IMR-90 (cell line): ENCODE measurements around the gene DCST2. TPM values are rescaled to one million over a fixed set of nuclear protein-coding genes. Genes with fewer than 3 reads are reported as not detected.

Experiments used
- ATAC-seq: fragments of 200-7000 bp; cut with Tn5 transposase; 2 replicates; pipeline ENCODE4 v1.9.1; 2020; ENCODE audit warnings: low read depth, mild to moderate bottlenecking, moderate library complexity
- BruUV-seq: library from RNA; stranded (reverse); fragments of 400-500 nt; replicated peaks from 2 replicates; lab custom pipeline; 2021; lab: Mats Ljungman, UMichigan
- CTCF ChIA-PET: fragments of 300-600 bp; formaldehyde crosslinking; extraction: SDS; loops from one replicate; lab custom pipeline; 2021; ENCODE audit warnings: antibody characterized with exemption; lab: Yijun Ruan, JAX
- POLR2A ChIA-PET: fragments of 300-600 bp; sonication (Branson Sonifier 250); formaldehyde crosslinking; loops from one replicate; lab custom pipeline; 2022; ENCODE audit warnings: antibody characterized with exemption; ENCODE audit not compliant: unreplicated experiment; lab: Charles Lee
- DNase-seq: peaks from one replicate; pipeline ENCODE4 v3.0.0; 2013
- H2AFZ ChIP-seq: replicated peaks from 2 replicates; pipeline ENCODE3; 2013; ENCODE audit warnings: low read length, mild to moderate bottlenecking; ENCODE audit not compliant: poor library complexity
- H2AK5ac ChIP-seq: 2 replicates; pipeline ENCODE4 v1.6.1; 2013; ENCODE audit warnings: low read depth, low read length, inconsistent platforms
- H2AK9ac ChIP-seq: replicated peaks from 2 replicates; pipeline ENCODE3; 2013; ENCODE audit warnings: mild to moderate bottlenecking, low read depth, low read length, moderate library complexity; ENCODE audit not compliant: poor library complexity
- H2BK120ac ChIP-seq: 2 replicates; pipeline ENCODE4 v1.6.1; 2013; ENCODE audit warnings: low read depth, low read length, inconsistent platforms
- H2BK15ac ChIP-seq: 3 replicates; pipeline ENCODE4 v1.6.1; 2013; ENCODE audit warnings: low read depth, low read length, inconsistent platforms
- H2BK20ac ChIP-seq: 2 replicates; pipeline ENCODE4 v1.6.1; 2013; ENCODE audit warnings: low read depth, mild to moderate bottlenecking, inconsistent platforms, low read length, moderate library complexity
- H2BK5ac ChIP-seq: 2 replicates; pipeline ENCODE4 v1.6.1; 2013; ENCODE audit warnings: mild to moderate bottlenecking, low read depth, low read length, inconsistent platforms; ENCODE audit not compliant: poor library complexity, severe bottlenecking
- H3K14ac ChIP-seq: replicated peaks from 2 replicates; pipeline ENCODE4 v1.6.1; 2013; ENCODE audit warnings: low read depth, low read length, inconsistent platforms
- H3K18ac ChIP-seq: 2 replicates; pipeline ENCODE4 v1.6.1; 2013; ENCODE audit warnings: low read depth, low read length, control low read depth
- H3K23ac ChIP-seq: 2 replicates; pipeline ENCODE4 v1.6.1; 2013; ENCODE audit warnings: low read depth, low read length, inconsistent platforms
- H3K27ac ChIP-seq: 2 replicates; pipeline ENCODE4 v1.5.1; 2013; ENCODE audit warnings: mild to moderate bottlenecking, control low read depth, low read length; ENCODE audit not compliant: insufficient read depth
- H3K27me3 ChIP-seq: 2 replicates; pipeline ENCODE4 v1.6.1; 2013; ENCODE audit warnings: low read length; ENCODE audit not compliant: control insufficient read depth, insufficient read depth
- H3K36me3 ChIP-seq: 2 replicates; pipeline ENCODE4 v1.6.1; 2013; ENCODE audit warnings: low read length, mixed read lengths; ENCODE audit not compliant: control insufficient read depth, insufficient read depth
- H3K4ac ChIP-seq: 2 replicates; pipeline ENCODE4 v1.6.1; 2013; ENCODE audit warnings: low read depth, low read length, inconsistent platforms
- H3K4me1 ChIP-seq: 2 replicates; pipeline ENCODE4 v1.6.1; 2013; ENCODE audit warnings: low read length, mixed read lengths; ENCODE audit not compliant: control insufficient read depth, insufficient read depth
- H3K4me2 ChIP-seq: 2 replicates; pipeline ENCODE4 v1.6.1; 2013; ENCODE audit warnings: low read depth, mild to moderate bottlenecking, control low read depth, low read length, moderate library complexity
- H3K4me3 ChIP-seq: 2 replicates; pipeline ENCODE4 v1.5.1; 2013; ENCODE audit warnings: low read depth, mild to moderate bottlenecking, control low read depth, low read length, moderate library complexity; ENCODE audit not compliant: insufficient read depth
- H3K56ac ChIP-seq: 2 replicates; pipeline ENCODE4 v1.6.1; 2013; ENCODE audit warnings: low read length, inconsistent platforms; ENCODE audit not compliant: insufficient read depth; ENCODE audit errors: extremely low read depth
- H3K79me1 ChIP-seq, 2 experiments: 2 replicates each; pipeline ENCODE4 v1.6.1; 2013; ENCODE audit warnings: low read length in 2 of 2, inconsistent platforms in 1 of 2, low read depth in 1 of 2
- H3K9ac ChIP-seq: 2 replicates; pipeline ENCODE4 v1.6.1; 2013; ENCODE audit warnings: low read depth, low read length, control low read depth
- H3K9me1 ChIP-seq: 2 replicates; pipeline ENCODE4 v1.6.1; 2013; ENCODE audit warnings: low read length, inconsistent platforms; ENCODE audit not compliant: insufficient read depth
- H3K9me3 ChIP-seq: 2 replicates; pipeline ENCODE4 v1.6.1; 2013; ENCODE audit warnings: low read length; ENCODE audit not compliant: control insufficient read depth, insufficient read depth
- H4K20me1 ChIP-seq: 2 replicates; pipeline ENCODE4 v1.6.1; 2013; ENCODE audit warnings: low read length, inconsistent platforms; ENCODE audit not compliant: insufficient read depth
- H4K5ac ChIP-seq: 2 replicates; pipeline ENCODE4 v1.6.1; 2013; ENCODE audit warnings: mild to moderate bottlenecking, low read depth, low read length, control low read depth
- H4K8ac ChIP-seq, 2 experiments: 2 replicates each; pipeline ENCODE4 v1.6.1; 2013; ENCODE audit warnings: low read depth in 2 of 2, low read length in 2 of 2, control low read depth in 1 of 2, inconsistent platforms in 1 of 2
- H4K91ac ChIP-seq: 2 replicates; pipeline ENCODE4 v1.6.1; 2013; ENCODE audit warnings: low read depth, low read length, inconsistent platforms; ENCODE audit not compliant: insufficient read depth
- BHLHE40 ChIP-seq: fragments of 150-350 bp; IDR thresholded peaks from 2 replicates; pipeline ENCODE4 v1.6.1; 2016; ENCODE audit warnings: mild to moderate bottlenecking, low read depth, low read length
- CEBPB ChIP-seq: IDR thresholded peaks from 2 replicates; pipeline ENCODE4 v1.6.1; 2012; ENCODE audit warnings: low read depth, low read length, improper control_type of control experiment
- CHD1 ChIP-seq: IDR thresholded peaks from 2 replicates; pipeline ENCODE4 v1.6.1; 2012; ENCODE audit warnings: low read depth, low read length, improper control_type of control experiment
- CTCF ChIP-seq: conservative IDR thresholded peaks from 2 replicates; pipeline ENCODE4 v1.5.1; 2012; ENCODE audit warnings: mild to moderate bottlenecking, low read depth, low read length, improper control_type of control experiment
- FOS ChIP-seq: fragments of 150-350 bp; IDR thresholded peaks from 2 replicates; pipeline ENCODE4 v1.6.1; 2016; ENCODE audit warnings: low read depth, low read length
- MAFK ChIP-seq: IDR thresholded peaks from 2 replicates; pipeline ENCODE4 v1.6.1; 2012; ENCODE audit warnings: low read depth, low read length, improper control_type of control experiment
- MAZ ChIP-seq: IDR thresholded peaks from 2 replicates; pipeline ENCODE4 v1.6.1; 2012; ENCODE audit warnings: low read depth, mild to moderate bottlenecking, low read length, improper control_type of control experiment, moderate library complexity, borderline replicate concordance
- MXI1 ChIP-seq: IDR thresholded peaks from 2 replicates; pipeline ENCODE4 v1.6.1; 2012; ENCODE audit warnings: low read depth, mild to moderate bottlenecking, low read length, moderate library complexity, borderline replicate concordance
- NFE2L2 ChIP-seq: fragments of 150-350 bp; IDR thresholded peaks from 2 replicates; pipeline ENCODE4 v1.6.1; 2016; ENCODE audit warnings: low read depth, mild to moderate bottlenecking, low read length
- RAD21 ChIP-seq: IDR thresholded peaks from 2 replicates; pipeline ENCODE4 v1.6.1; 2012; ENCODE audit warnings: low read length, improper control_type of control experiment
- RFX5 ChIP-seq: IDR thresholded peaks from 2 replicates; pipeline ENCODE4 v1.8.0; 2012; ENCODE audit warnings: low read depth, mild to moderate bottlenecking, low read length, moderate library complexity
- SMC3 ChIP-seq: fragments of 150-350 bp; IDR thresholded peaks from 2 replicates; pipeline ENCODE4 v1.6.1; 2016; ENCODE audit warnings: low read depth, mild to moderate bottlenecking, antibody characterized with exemption, low read length, moderate library complexity
- WGBS, 2 experiments: methylation state at CpG; one replicate each; pipeline versions ENCODE4 v1.1.5 to v1.1.7; 2013; ENCODE audit warnings: missing lambda C conversion rate in 2 of 2; ENCODE audit not compliant: insufficient read length in 1 of 2; ENCODE audit errors: extremely low coverage in 2 of 2; 5-methylcytosine and 5-hydroxymethylcytosine counted together
- dilution Hi-C: fragments of 300-500 bp; cut with HindIII; formaldehyde crosslinking; loops from one replicate; pipeline ENCODE4 v1.14.3; 2018; ENCODE audit warnings: low sequenced_read_pairs; ENCODE audit not compliant: unreplicated experiment
- in situ Hi-C: fragments of 300-500 bp; cut with MboI; formaldehyde crosslinking; loops from 3 replicates; pipeline ENCODE4 v1.14.3; 2019; ENCODE audit warnings: low sequenced_read_pairs, inconsistent platforms, mixed read lengths
- intact Hi-C: fragments of 100-400 bp; cut with micrococcal nuclease; formaldehyde crosslinking; loops from 2 replicates; pipeline ENCODE4 v1.10.0; 2022
- polyA plus RNA-seq, 3 experiments: library from polyadenylated mRNA; depleted of rRNA; stranded (reverse); fragments of >200 nt; gene quantifications; 2 replicates each; pipeline ENCODE4 v1.2.3, GENCODE V29; 2012; ENCODE audit warnings: low replicate concordance in 1 of 3
- total RNA-seq: library from RNA; depleted of rRNA; stranded (reverse); fragments of >200 nt; gene quantifications from 2 replicates; pipeline ENCODE4 v1.2.3, GENCODE V29; 2012
- TF ChIP-seq, protein P1 (sequence below): fragments of 150-350 bp; IDR thresholded peaks from 2 replicates; pipeline ENCODE4 v1.6.1; 2017; ENCODE audit warnings: mild to moderate bottlenecking, antibody characterized with exemption, low read length, low read depth

DCST2 gene
- total and polyA plus RNA-seq, 2 of the 4 experiments (the other 2 are of a cell fraction), result 0.14 TPM; not detected in 1

- TF ChIP-seq MAZ (no peak), MXI1 (no peak), RAD21 (no peak)
These were observed 35.3 kb downstream of the DCST2 start (continued) for GRCh38 chr1:154998201-154998780.

GRCh38 chr1:154996966-154997701 is 36.4 kb downstream of the DCST2 start:
- POLR2A ChIA-PET, result interaction anchor here (1.6 kb wide), 1 partner anchor 25 kb away, joined by 4 read pairs; no protein-coding TSS in a partner anchor
- dilution Hi-C loops, result no loop called here
- H4K8ac ChIP-seq, result no peak overlapping the region
- TF ChIP-seq, protein P1, sequence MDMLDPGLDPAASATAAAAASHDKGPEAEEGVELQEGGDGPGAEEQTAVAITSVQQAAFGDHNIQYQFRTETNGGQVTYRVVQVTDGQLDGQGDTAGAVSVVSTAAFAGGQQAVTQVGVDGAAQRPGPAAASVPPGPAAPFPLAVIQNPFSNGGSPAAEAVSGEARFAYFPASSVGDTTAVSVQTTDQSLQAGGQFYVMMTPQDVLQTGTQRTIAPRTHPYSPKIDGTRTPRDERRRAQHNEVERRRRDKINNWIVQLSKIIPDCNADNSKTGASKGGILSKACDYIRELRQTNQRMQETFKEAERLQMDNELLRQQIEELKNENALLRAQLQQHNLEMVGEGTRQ, result no peak
- TF ChIP-seq RAD21, result no peak
- TF ChIP-seq RFX5, result no peak
- no peak for TF ChIP-seq BHLHE40
- no peak for TF ChIP-seq MXI1
- TF ChIP-seq CTCF, result no peak
- no peak for TF ChIP-seq FOS
- no peak for TF ChIP-seq MAFK
- no peak for TF ChIP-seq CHD1
- no peak for TF ChIP-seq MAZ
- no peak for TF ChIP-seq SMC3
- TF ChIP-seq CEBPB, result no peak
- no peak for TF ChIP-seq NFE2L2

More at GRCh38 chr1:154996966-154997701, 36.4 kb downstream of the DCST2 start:
- Histone ChIP-seq H3K4me1 (peaks cover 13% of the 10 kb centered on the region), H2AK9ac (peak overlapping the region; percentile 48), H4K5ac (no peak overlapping the region), H2AFZ (no peak overlapping the region), H2BK15ac (no peak overlapping the region), H2BK5ac (no peak overlapping the region), H3K4ac (no peak overlapping the region), H3K9me3 (no peaks in the 10 kb centered on the region), H3K79me1 (peaks cover 0 to 23% of the 10 kb centered on the region in 2 experiments; a peak in 2 of 4 replicates), H2AK5ac (no peak overlapping the region), H3K36me3 (no peaks in the 10 kb centered on the region), H3K18ac (no peak overlapping the region), H3K23ac (no peak overlapping the region), H3K4me2 (no peak overlapping the region), H4K20me1 (no peaks in the 10 kb centered on the region), H3K27ac (no peak overlapping the region), H3K27me3 (no peaks in the 10 kb centered on the region), H3K14ac (no peak overlapping the region), H3K9me1 (peaks cover 7% of the 10 kb centered on the region), H3K56ac (no peak overlapping the region), H4K91ac (no peak overlapping the region), H3K4me3 (no peak overlapping the region), H2BK120ac (no peak overlapping the region), H3K9ac (no peak overlapping the region), H2BK20ac (no peak overlapping the region)
- DNase-seq, result no peak
- WGBS, 2 experiments, result no CpG with 5 or more reads among the region's 15 CpGs
- no peak for ATAC-seq
- CTCF ChIA-PET, result interaction anchor here (0.7 to 0.9 kb wide), 2 partner anchors 36 to 536 kb away, joined by 3 to 5 read pairs; partner anchors contain the start of gene PYGO2
- in situ Hi-C loops, result no loop called here
- intact Hi-C loops, result no loop called here
- BruUV-seq, result no TSS peak
